ENCODE measurements around the gene MGST3. TPM values are rescaled to one million over a fixed set of nuclear protein-coding genes. Genes with fewer than 3 reads are reported as not detected.
"Not testable (repeated sequence)": the region's sequence is repeated elsewhere in the genome, so short reads cannot be mapped to it uniquely, and the experiment has no call there.

Gene MGST3
- total RNA-seq, 1 donor from 2014 or later, result 128 TPM

GRCh38 chr1:165633614-165634013, 2.6 kb downstream of the MGST3 start:
- H3K4me1 Mint-ChIP-seq (ENCODE audit: low read depth, unreplicated experiment), result no peaks in the 10 kb centered on the region
- no peak overlapping the region for H3K4me3 Mint-ChIP-seq (ENCODE audit: unreplicated experiment)
- DNase-seq, result no peak
- H3K36me3 Mint-ChIP-seq (ENCODE audit: unreplicated experiment), result no peaks in the 10 kb centered on the region
- H3K27me3 Mint-ChIP-seq (ENCODE audit: unreplicated experiment), result peaks cover 3% of the 10 kb centered on the region
- H3K27ac Mint-ChIP-seq (ENCODE audit: unreplicated experiment), result no peak overlapping the region
- no peak for TF ChIP-seq CTCF (IDR thresholded peaks at IDR 0.05; ENCODE audit: partially characterized antibody, unreplicated experiment)
- H3K9me3 Mint-ChIP-seq (ENCODE audit: unreplicated experiment), result no peaks in the 10 kb centered on the region

GRCh38 chr1:165634154-165634921, 3.3 kb downstream of the MGST3 start:
- H3K27ac Mint-ChIP-seq (ENCODE audit: unreplicated experiment), result no peak overlapping the region
- no peak overlapping the region for H3K4me3 Mint-ChIP-seq (ENCODE audit: unreplicated experiment)
- H3K9me3 Mint-ChIP-seq (ENCODE audit: unreplicated experiment), result no peaks in the 10 kb centered on the region
- no peaks in the 10 kb centered on the region for H3K4me1 Mint-ChIP-seq (ENCODE audit: low read depth, unreplicated experiment)
- no peaks in the 10 kb centered on the region for H3K36me3 Mint-ChIP-seq (ENCODE audit: unreplicated experiment)
- no peak for DNase-seq
- peaks cover 3% of the 10 kb centered on the region for H3K27me3 Mint-ChIP-seq (ENCODE audit: unreplicated experiment)
- no peak for TF ChIP-seq CTCF (IDR thresholded peaks at IDR 0.05; ENCODE audit: partially characterized antibody, unreplicated experiment)

GRCh38 chr1:165635329-165635728, 4.3 kb downstream of the MGST3 start:
- no peak overlapping the region for H3K27ac Mint-ChIP-seq (ENCODE audit: unreplicated experiment)
- no peak overlapping the region for H3K4me3 Mint-ChIP-seq (ENCODE audit: unreplicated experiment)
- H3K27me3 Mint-ChIP-seq (ENCODE audit: unreplicated experiment), result peaks cover 3% of the 10 kb centered on the region
- no peak for DNase-seq
- no peaks in the 10 kb centered on the region for H3K4me1 Mint-ChIP-seq (ENCODE audit: low read depth, unreplicated experiment)
- no peaks in the 10 kb centered on the region for H3K9me3 Mint-ChIP-seq (ENCODE audit: unreplicated experiment)
- H3K36me3 Mint-ChIP-seq (ENCODE audit: unreplicated experiment), result no peaks in the 10 kb centered on the region
- TF ChIP-seq CTCF (IDR thresholded peaks at IDR 0.05; ENCODE audit: partially characterized antibody, unreplicated experiment), result no peak

- no peak overlapping the region for H3K27ac Mint-ChIP-seq (ENCODE audit: unreplicated experiment)
- no peaks in the 10 kb centered on the region for H3K36me3 Mint-ChIP-seq (ENCODE audit: unreplicated experiment)
- H3K9me3 Mint-ChIP-seq (ENCODE audit: unreplicated experiment), result no peaks in the 10 kb centered on the region
- H3K27me3 Mint-ChIP-seq (ENCODE audit: unreplicated experiment), result peaks cover 3% of the 10 kb centered on the region
- H3K4me3 Mint-ChIP-seq (ENCODE audit: unreplicated experiment), result no peak overlapping the region
- no peak for DNase-seq
- no peaks in the 10 kb centered on the region for H3K4me1 Mint-ChIP-seq (ENCODE audit: low read depth, unreplicated experiment)
- TF ChIP-seq CTCF (IDR thresholded peaks at IDR 0.05; ENCODE audit: partially characterized antibody, unreplicated experiment), result no peak
Observed at GRCh38 chr1:165635823-165636222, 4.8 kb downstream of the MGST3 start.

- H3K4me3 Mint-ChIP-seq (ENCODE audit: unreplicated experiment), result no peak overlapping the region
- no peak for DNase-seq
- no peaks in the 10 kb centered on the region for H3K9me3 Mint-ChIP-seq (ENCODE audit: unreplicated experiment)
- no peaks in the 10 kb centered on the region for H3K36me3 Mint-ChIP-seq (ENCODE audit: unreplicated experiment)
- no peak for TF ChIP-seq CTCF (IDR thresholded peaks at IDR 0.05; ENCODE audit: partially characterized antibody, unreplicated experiment)
- no peak overlapping the region for H3K27ac Mint-ChIP-seq (ENCODE audit: unreplicated experiment)
- H3K4me1 Mint-ChIP-seq (ENCODE audit: low read depth, unreplicated experiment), result no peaks in the 10 kb centered on the region
- H3K27me3 Mint-ChIP-seq (ENCODE audit: unreplicated experiment), result peaks cover 3% of the 10 kb centered on the region
Observed at GRCh38 chr1:165637427-165637826, 6.4 kb downstream of the MGST3 start.

GRCh38 chr1:165638211-165638610, 7.2 kb downstream of the MGST3 start:
- not testable (repeated sequence) for H3K4me1 Mint-ChIP-seq (ENCODE audit: low read depth, unreplicated experiment); DNase-seq; H3K36me3 Mint-ChIP-seq (ENCODE audit: unreplicated experiment); H3K27me3 Mint-ChIP-seq (ENCODE audit: unreplicated experiment); H3K4me3 Mint-ChIP-seq (ENCODE audit: unreplicated experiment); H3K9me3 Mint-ChIP-seq (ENCODE audit: unreplicated experiment)
- H3K27ac Mint-ChIP-seq (ENCODE audit: unreplicated experiment), result peak overlapping the region; percentile 56
